ENCODE measurements around the gene FOXP1.

GRCh38 chr3:71219744-71220638 is 363.5 kb downstream of the FOXP1 start:
- TF ChIP-seq CTCF (IDR thresholded peaks at IDR 0.05; ENCODE audit: insufficient read depth, low read depth, low read length) (no peak), EZH2 (IDR thresholded peaks at IDR 0.05; ENCODE audit: insufficient read depth, low read length) (no peak)

Data from astrocyte (in vitro differentiated cells and primary cell).